HepG2 (cell line): ENCODE measurements around the gene CNTD1. TPM values are rescaled to one million over a fixed set of nuclear protein-coding genes. Genes with fewer than 3 reads are reported as not detected.

ENCODE experiments used
- ARID3A ChIP-seq: IDR thresholded peaks from 2 replicates; pipeline ENCODE4 v1.6.1; 2012; ENCODE audit warnings: low read depth, low read length, improper control_type of control experiment
- CENPT ChIP-seq: sonication (generic); formaldehyde crosslinking; IDR thresholded peaks from 2 replicates; pipeline ENCODE4 v1.8.0; 2022; ENCODE audit warnings: low read depth, mild to moderate bottlenecking, moderate library complexity, missing genetic modification reagents
- EEA1 ChIP-seq: sonication (generic); formaldehyde crosslinking; IDR thresholded peaks from 2 replicates; pipeline ENCODE4 v1.5.1; 2020; ENCODE audit warnings: mild to moderate bottlenecking, missing genetic modification reagents, borderline replicate concordance
- FOXK1 ChIP-seq: sonication (generic); formaldehyde crosslinking; IDR thresholded peaks from 2 replicates; pipeline ENCODE4 v1.4.0; 2020; ENCODE audit warnings: low read depth, missing genetic modification reagents, borderline replicate concordance
- KDM3A ChIP-seq: IDR thresholded peaks from 2 replicates; pipeline ENCODE4 v1.6.1; 2018; ENCODE audit warnings: low read depth, missing compliant biosample characterization
- MATR3 ChIP-seq: sonication (generic); formaldehyde crosslinking; IDR thresholded peaks from 2 replicates; pipeline ENCODE4 v1.4.0; 2020; ENCODE audit warnings: missing genetic modification reagents
- MIER3 ChIP-seq: IDR thresholded peaks from 2 replicates; pipeline ENCODE4 v1.6.1; 2016; ENCODE audit warnings: missing compliant biosample characterization, borderline replicate concordance
- NFKBIZ ChIP-seq: IDR thresholded peaks from 2 replicates; pipeline ENCODE4 v1.6.1; 2018; ENCODE audit warnings: missing genetic modification reagents, missing compliant biosample characterization
- NR2C2 ChIP-seq: sonication (generic); formaldehyde crosslinking; IDR thresholded peaks from 2 replicates; pipeline ENCODE4 v1.4.0; 2020; ENCODE audit warnings: missing genetic modification reagents, mild to moderate bottlenecking, moderate library complexity, borderline replicate concordance
- NR3C1 ChIP-seq: sonication (generic); formaldehyde crosslinking; IDR thresholded peaks from 2 replicates; pipeline ENCODE4 v1.4.0; 2020; ENCODE audit warnings: missing genetic modification reagents
- PBX3 ChIP-seq: sonication (generic); formaldehyde crosslinking; IDR thresholded peaks from 2 replicates; pipeline ENCODE4 v1.8.1; 2023; ENCODE audit warnings: missing genetic modification reagents, inconsistent platforms, borderline replicate concordance
- PHF5A ChIP-seq: IDR thresholded peaks from one replicate; pipeline ENCODE4 v1.6.1; 2018; ENCODE audit warnings: low read depth, missing genetic modification reagents; ENCODE audit not compliant: unreplicated experiment
- SMARCE1 ChIP-seq: fragments of 450-650 bp; IDR thresholded peaks from 2 replicates; pipeline ENCODE4 v1.6.1; 2017; ENCODE audit warnings: borderline replicate concordance
- SSRP1 ChIP-seq: IDR thresholded peaks from 2 replicates; pipeline ENCODE4 v1.6.1; 2016; ENCODE audit warnings: control low read depth
- ZMAT3 ChIP-seq: sonication (generic); formaldehyde crosslinking; conservative IDR thresholded peaks from 2 replicates; pipeline ENCODE4 v1.7.0; 2021; ENCODE audit warnings: missing genetic modification reagents
- ZNF20 ChIP-seq: sonication (generic); formaldehyde crosslinking; IDR thresholded peaks from 2 replicates; pipeline ENCODE4 v1.4.0; 2020; ENCODE audit warnings: mild to moderate bottlenecking, moderate library complexity, missing genetic modification reagents
- ZNF615 ChIP-seq: sonication (generic); formaldehyde crosslinking; IDR thresholded peaks from 2 replicates; pipeline ENCODE4 v1.5.0; 2020; ENCODE audit warnings: mild to moderate bottlenecking, missing genetic modification reagents, borderline replicate concordance
- ZNF737 ChIP-seq: sonication (generic); formaldehyde crosslinking; IDR thresholded peaks from 2 replicates; pipeline ENCODE4 v1.5.0; 2020; ENCODE audit warnings: missing genetic modification reagents, mild to moderate bottlenecking, borderline replicate concordance
- polyA plus RNA-seq, 8 experiments: library from polyadenylated mRNA; depleted of rRNA in 3 of 8; stranded (reverse) in 7 of 8; unstranded in 1 of 8; fragments of >200 nt; fragmentation: Illumina TruSeq in 4 of 8; extraction: Trizol in 4 of 8; gene quantifications; 2 replicates each; pipeline versions ENCODE4 v1.2.1 to v1.2.3, GENCODE V29; 2011 to 2016; ENCODE audit warnings: low read depth in 4 of 8, missing spikeins in 1 of 8, mixed read lengths in 1 of 8; ENCODE audit not compliant: insufficient read depth in 1 of 8
- total RNA-seq, 5 experiments: library from RNA; depleted of rRNA; stranded (reverse); fragments of >200 nt; fragmentation: Illumina TruSeq; extraction: Trizol; gene quantifications; 2 replicates each; pipeline ENCODE4 v1.2.3, GENCODE V29; 2016; ENCODE audit warnings: low read depth in 1 of 5
- TF ChIP-seq, protein P1 (sequence below): sonication (generic); formaldehyde crosslinking; IDR thresholded peaks from 2 replicates; pipeline ENCODE4 v1.4.0; 2020; ENCODE audit warnings: missing genetic modification reagents
- TF ChIP-seq, protein P2 (sequence below): sonication (generic); formaldehyde crosslinking; IDR thresholded peaks from 2 replicates; pipeline ENCODE4 v1.8.0; 2022; ENCODE audit warnings: low read depth, missing genetic modification reagents
- TF ChIP-seq, protein P3 (sequence below): IDR thresholded peaks from 2 replicates; pipeline ENCODE4 v1.6.1; 2016

Gene CNTD1
- total and polyA plus RNA-seq, 2 of the 13 experiments (the other 11 are each of a cell fraction or from before 2014, with no cell fraction given): 0.11 to 0.15 TPM

DNA sequence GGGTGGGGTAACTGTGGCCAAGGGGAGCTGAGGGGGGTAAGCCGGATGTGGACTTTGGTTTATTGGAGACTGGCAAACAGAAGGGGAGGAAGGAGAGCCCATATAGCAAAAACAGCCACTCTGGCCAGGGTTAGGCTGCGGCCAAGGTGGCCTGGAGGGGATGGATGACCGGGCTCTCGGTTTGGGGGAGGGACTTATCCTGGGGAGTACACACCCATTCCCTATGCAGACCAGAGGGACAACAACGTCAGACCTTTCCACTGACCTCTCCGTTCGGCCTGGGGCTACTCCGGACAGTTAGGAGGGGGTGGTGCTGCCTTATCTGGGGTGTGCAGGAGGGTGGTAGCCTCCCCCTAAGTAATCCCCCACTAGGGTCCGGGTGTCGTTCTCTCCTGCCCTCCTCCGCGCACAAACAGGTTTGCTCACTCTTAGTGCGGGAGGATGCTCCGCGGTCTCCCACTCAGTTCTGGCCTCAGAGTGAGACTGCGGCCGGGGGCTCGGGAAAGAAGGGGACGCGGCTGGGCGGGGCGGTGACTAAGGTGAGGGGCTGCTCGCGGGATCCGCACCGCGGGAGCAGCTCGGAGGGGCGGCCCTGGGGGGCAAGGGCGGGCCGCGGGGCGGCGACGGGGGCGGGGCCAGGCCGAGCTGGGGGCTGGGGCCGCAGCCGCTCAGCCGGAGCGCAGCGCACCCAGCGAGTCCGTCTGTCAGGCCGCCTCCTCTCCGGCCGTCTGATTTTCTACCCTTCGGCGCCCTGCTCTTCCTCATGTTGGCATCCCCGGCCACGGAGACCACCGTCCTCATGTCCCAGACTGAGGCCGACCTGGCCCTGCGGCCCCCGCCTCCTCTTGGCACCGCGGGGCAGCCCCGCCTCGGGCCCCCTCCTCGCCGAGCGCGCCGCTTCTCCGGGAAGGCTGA lies 18.5 kb upstream of the CNTD1 start, which contains the start of gene WNK4 (continued):
- TF ChIP-seq SSRP1 (CRISPR knock-in tag): peak; percentile 99
- TF ChIP-seq CENPT: peak; percentile 27; the same call in 1 of the 2 replicates
- 0 out of 2 replicates have a peak, but pooled peaks have one; percentile 73 for TF ChIP-seq ZNF737 (CRISPR knock-in tag)
- TF ChIP-seq, protein P1, sequence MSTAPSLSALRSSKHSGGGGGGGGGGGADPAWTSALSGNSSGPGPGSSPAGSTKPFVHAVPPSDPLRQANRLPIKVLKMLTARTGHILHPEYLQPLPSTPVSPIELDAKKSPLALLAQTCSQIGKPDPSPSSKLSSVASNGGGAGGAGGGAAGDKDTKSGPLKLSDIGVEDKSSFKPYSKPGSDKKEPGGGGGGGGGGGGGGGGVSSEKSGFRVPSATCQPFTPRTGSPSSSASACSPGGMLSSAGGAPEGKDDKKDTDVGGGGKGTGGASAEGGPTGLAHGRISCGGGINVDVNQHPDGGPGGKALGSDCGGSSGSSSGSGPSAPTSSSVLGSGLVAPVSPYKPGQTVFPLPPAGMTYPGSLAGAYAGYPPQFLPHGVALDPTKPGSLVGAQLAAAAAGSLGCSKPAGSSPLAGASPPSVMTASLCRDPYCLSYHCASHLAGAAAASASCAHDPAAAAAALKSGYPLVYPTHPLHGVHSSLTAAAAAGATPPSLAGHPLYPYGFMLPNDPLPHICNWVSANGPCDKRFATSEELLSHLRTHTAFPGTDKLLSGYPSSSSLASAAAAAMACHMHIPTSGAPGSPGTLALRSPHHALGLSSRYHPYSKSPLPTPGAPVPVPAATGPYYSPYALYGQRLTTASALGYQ: peak; percentile 47; the same call in 1 of the 2 replicates
- TF ChIP-seq ZNF615 (CRISPR knock-in tag): no peak
- TF ChIP-seq NFKBIZ: 0 out of 2 replicates have a peak, but pooled peaks have one; percentile 11
- TF ChIP-seq NR3C1 (CRISPR knock-in tag): no peak
- peak; percentile 76 for TF ChIP-seq KDM3A
- TF ChIP-seq SMARCE1: no peak
- TF ChIP-seq ZNF20 (CRISPR knock-in tag): no peak
- peak; percentile 69 for TF ChIP-seq NR2C2 (CRISPR knock-in tag)
- no peak; the same call in none of the 2 replicates for TF ChIP-seq MIER3 (CRISPR knock-in tag)
- TF ChIP-seq PBX3: no peak
- TF ChIP-seq EEA1 (CRISPR knock-in tag): peak; percentile 7; the same call in 1 of the 2 replicates
- TF ChIP-seq ZMAT3 (CRISPR knock-in tag): peak; percentile 82; the same call in 1 of the 2 replicates
- TF ChIP-seq MATR3 (CRISPR knock-in tag): no peak
- TF ChIP-seq, protein P2, sequence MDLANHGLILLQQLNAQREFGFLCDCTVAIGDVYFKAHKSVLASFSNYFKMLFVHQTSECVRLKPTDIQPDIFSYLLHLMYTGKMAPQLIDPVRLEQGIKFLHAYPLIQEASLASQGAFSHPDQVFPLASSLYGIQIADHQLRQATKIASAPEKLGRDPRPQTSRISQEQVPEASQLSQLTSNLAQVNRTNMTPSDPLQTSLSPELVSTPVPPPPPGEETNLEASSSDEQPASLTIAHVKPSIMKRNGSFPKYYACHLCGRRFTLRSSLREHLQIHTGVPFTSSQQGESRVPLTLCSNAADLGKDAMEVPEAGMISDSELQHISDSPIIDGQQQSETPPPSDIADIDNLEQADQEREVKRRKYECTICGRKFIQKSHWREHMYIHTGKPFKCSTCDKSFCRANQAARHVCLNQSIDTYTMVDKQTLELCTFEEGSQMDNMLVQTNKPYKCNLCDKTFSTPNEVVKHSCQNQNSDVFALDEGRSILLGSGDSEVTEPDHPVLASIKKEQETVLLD: 0 out of 2 replicates have a peak, but pooled peaks have one; percentile 46
- peak; percentile 89 for TF ChIP-seq PHF5A (CRISPR knock-in tag)
- TF ChIP-seq ARID3A: no peak
- TF ChIP-seq FOXK1: peak; percentile 77
- TF ChIP-seq, protein P3, sequence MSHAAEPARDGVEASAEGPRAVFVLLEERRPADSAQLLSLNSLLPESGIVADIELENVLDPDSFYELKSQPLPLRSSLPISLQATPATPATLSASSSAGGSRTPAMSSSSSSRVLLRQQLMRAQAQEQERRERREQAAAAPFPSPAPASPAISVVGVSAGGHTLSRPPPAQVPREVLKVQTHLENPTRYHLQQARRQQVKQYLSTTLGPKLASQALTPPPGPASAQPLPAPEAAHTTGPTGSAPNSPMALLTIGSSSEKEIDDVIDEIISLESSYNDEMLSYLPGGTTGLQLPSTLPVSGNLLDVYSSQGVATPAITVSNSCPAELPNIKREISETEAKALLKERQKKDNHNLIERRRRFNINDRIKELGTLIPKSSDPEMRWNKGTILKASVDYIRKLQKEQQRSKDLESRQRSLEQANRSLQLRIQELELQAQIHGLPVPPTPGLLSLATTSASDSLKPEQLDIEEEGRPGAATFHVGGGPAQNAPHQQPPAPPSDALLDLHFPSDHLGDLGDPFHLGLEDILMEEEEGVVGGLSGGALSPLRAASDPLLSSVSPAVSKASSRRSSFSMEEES: peak; percentile 78
